AG04450 (cell line): ENCODE measurements around the gene WWC2. TPM values are rescaled to one million over a fixed set of nuclear protein-coding genes. Genes with fewer than 3 reads are reported as not detected.
"Not testable (repeated sequence)": the region's sequence is repeated elsewhere in the genome, so short reads cannot be mapped to it uniquely, and the experiment has no call there.

Experiments used
- CTCF ChIA-PET: fragments of 300-600, 350-600 bp; formaldehyde crosslinking; extraction: SDS; loops from one replicate; lab custom pipeline; 2022; ENCODE audit warnings: antibody characterized with exemption, inconsistent platforms; lab: Charles Lee
- POLR2A ChIA-PET: fragments of 350-600 bp; formaldehyde crosslinking; extraction: SDS; loops from one replicate; lab custom pipeline; 2021; ENCODE audit warnings: antibody characterized with exemption, inconsistent platforms; lab: Yijun Ruan, JAX
- DNase-seq: peaks from one replicate; pipeline ENCODE4 v3.0.0-alpha.2; 2011; ENCODE audit warnings: low read depth, low spot score
- H3K27ac ChIP-seq: one replicate; pipeline ENCODE4 v1.5.1; 2012; ENCODE audit warnings: low read depth, low read length, control low read depth
- H3K27me3 ChIP-seq: one replicate; pipeline ENCODE4 v1.6.0; 2012; ENCODE audit warnings: low read length; ENCODE audit not compliant: control insufficient read depth, insufficient read depth
- H3K4me3 ChIP-seq: 2 replicates; pipeline ENCODE4 v1.5.1; 2011; ENCODE audit warnings: mild to moderate bottlenecking, low read depth, low read length, control low read depth
- H3K9me3 ChIP-seq: 2 replicates; pipeline ENCODE4 v1.5.1; 2012; ENCODE audit warnings: low read length; ENCODE audit not compliant: control insufficient read depth, insufficient read depth
- CTCF ChIP-seq: IDR thresholded peaks from 2 replicates; pipeline ENCODE4 v1.5.1; 2011; ENCODE audit warnings: low read depth, low read length, control low read depth, inconsistent platforms
- polyA plus RNA-seq: library from polyadenylated mRNA; depleted of rRNA; stranded (reverse); fragments of >200 nt; gene quantifications from 2 replicates; pipeline ENCODE4 v1.2.3, GENCODE V29; 2011

WWC2 gene
- polyA plus RNA-seq, 1 experiment, result 43.6 TPM

- Histone ChIP-seq H3K27ac (no peak overlapping the region), H3K27me3 (no peaks in the 10 kb centered on the region), H3K4me3 (no peak overlapping the region), H3K9me3 (no peaks in the 10 kb centered on the region)
- DNase-seq, result no peak
- ChIA-PET POLR2A (no interaction called here), CTCF (no interaction called here)
- no peak for TF ChIP-seq CTCF
These were observed 87.8 kb downstream of the WWC2 start for GRCh38 chr4:183186813-183187212.

- Histone ChIP-seq H3K27me3 (no peaks in the 10 kb centered on the region), H3K4me3 (no peak overlapping the region), H3K27ac (no peak overlapping the region), H3K9me3 (no peaks in the 10 kb centered on the region)
- ChIA-PET POLR2A (interaction anchor here (0.8 kb wide), 1 partner anchor 92 kb away, joined by 3 read pairs; no protein-coding TSS in a partner anchor), CTCF (interaction anchor here (1.0 kb wide), 1 partner anchor 22 kb away, joined by 3 read pairs; no protein-coding TSS in a partner anchor)
- TF ChIP-seq CTCF, result no peak
- DNase-seq, result no peak
These were observed 92.0 kb downstream of the WWC2 start for GRCh38 chr4:183190900-183191527.

DNA sequence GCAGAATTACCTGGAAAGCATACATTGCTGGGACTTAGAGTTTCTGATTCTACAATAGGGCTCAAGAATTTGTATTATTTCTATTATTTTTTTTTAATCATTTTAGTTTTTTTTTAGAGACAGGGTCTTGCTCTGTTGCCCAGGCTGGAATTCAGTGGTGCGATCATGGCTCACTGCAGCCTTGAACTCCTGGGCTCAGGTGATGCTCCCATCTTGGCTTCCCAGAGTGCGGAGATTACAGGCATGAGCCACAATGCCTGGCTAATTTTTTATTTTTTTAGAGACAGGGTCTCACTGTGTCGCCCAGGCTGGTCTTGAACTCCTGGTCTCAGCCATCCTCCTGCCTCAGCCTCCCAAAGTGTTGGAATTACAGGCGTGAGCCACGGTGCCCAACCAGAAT lies 92.6 kb downstream of the WWC2 start:
- TF ChIP-seq CTCF, result no peak
- no peak overlapping the region for H3K27ac ChIP-seq
- no peaks in the 10 kb centered on the region for H3K27me3 ChIP-seq
- ChIA-PET POLR2A (interaction anchor here (0.8 kb wide), 1 partner anchor 93 kb away, joined by 3 read pairs; no protein-coding TSS in a partner anchor), CTCF (interaction anchor here (1.0 kb wide), 1 partner anchor 22 kb away, joined by 3 read pairs; no protein-coding TSS in a partner anchor)
- H3K4me3 ChIP-seq, result no peak overlapping the region
- DNase-seq, result no peak
- no peaks in the 10 kb centered on the region for H3K9me3 ChIP-seq

DNA sequence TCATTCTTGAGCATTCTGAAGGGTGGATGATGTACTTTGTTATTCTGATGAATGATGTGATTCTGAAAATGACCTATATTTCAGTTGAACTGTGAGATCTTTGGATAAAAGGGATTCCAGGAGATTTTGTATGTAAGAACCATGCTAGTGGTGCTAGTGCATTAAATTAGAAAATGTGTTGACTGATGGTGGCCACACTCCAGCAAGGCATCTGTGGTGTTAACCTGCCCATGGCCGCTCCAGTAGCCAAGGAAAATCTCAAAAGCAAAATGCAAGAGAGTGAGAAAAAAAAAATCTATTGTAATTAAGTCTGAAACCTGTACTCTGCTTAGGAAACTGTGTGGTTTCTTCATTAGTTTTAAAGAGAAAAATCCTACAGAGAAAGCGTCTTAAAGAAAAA lies 93.5 kb downstream of the WWC2 start:
- no peak for TF ChIP-seq CTCF
- CTCF ChIA-PET, result no interaction called here
- no peak overlapping the region for H3K4me3 ChIP-seq
- POLR2A ChIA-PET, result no interaction called here
- no peak for DNase-seq
- no peaks in the 10 kb centered on the region for H3K27me3 ChIP-seq
- H3K27ac ChIP-seq, result no peak overlapping the region
- no peaks in the 10 kb centered on the region for H3K9me3 ChIP-seq

DNA sequence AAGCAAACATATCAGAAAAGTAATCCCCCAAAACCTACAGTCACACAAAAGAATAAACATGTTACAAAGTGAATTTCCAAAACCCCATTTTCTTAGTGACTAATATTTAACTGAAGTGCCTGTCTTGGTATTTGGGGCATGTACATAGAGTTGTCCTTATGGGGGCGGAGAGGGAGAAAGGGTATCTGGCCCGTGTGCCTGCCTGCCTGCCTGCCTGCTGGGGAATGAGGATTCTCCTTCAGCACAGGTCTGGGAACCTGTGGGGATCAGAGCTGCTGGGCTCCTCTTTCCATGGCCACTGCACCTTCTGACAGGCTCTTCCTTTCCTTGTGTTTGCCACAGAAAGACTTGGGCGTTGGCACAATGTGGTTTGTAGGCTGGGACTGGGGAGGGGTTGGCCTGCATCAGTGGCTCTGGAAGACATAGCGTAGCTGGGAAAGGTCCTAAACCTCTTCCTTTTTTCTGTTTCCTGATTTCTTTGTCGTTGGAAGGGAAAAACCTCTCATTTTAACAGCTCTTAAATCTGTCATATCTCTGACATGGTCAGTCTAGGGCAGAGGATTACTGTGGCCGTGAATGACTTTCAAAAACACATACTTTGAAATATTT lies 94.8 kb downstream of the WWC2 start:
- H3K27me3 ChIP-seq, POLR2A ChIA-PET, DNase-seq, H3K4me3 ChIP-seq, H3K9me3 ChIP-seq, H3K27ac ChIP-seq: not testable (repeated sequence)
- CTCF ChIA-PET, result interaction anchor here (1.0 kb wide), 1 partner anchor 21 kb away, joined by 3 read pairs; no protein-coding TSS in a partner anchor
